GM12878 (cell line): Measurements from ENCODE around the gene MYOZ1. TPM values are rescaled to one million over a fixed set of nuclear protein-coding genes. Genes with fewer than 3 reads are reported as not detected.

Experiments used
- ATAC-seq: fragments of 200-7000 bp; cut with Tn5 transposase; 3 replicates; pipeline ENCODE4 v1.9.1; 2020; ENCODE audit warnings: mild to moderate bottlenecking, moderate library complexity
- BruUV-seq: library from RNA; stranded (reverse); fragments of 400-500 nt; replicated peaks from 2 replicates; lab custom pipeline; 2021; lab: Mats Ljungman, UMichigan
- CTCF ChIA-PET: fragments of 300-600 bp; sonication (Branson Sonifier 250); formaldehyde crosslinking; extraction: SDS; loops from one replicate; lab custom pipeline; 2021; ENCODE audit warnings: inconsistent platforms; lab: Yijun Ruan, JAX
- POLR2A ChIA-PET: fragments of 350-600 bp; formaldehyde crosslinking; extraction: SDS; loops from one replicate; lab custom pipeline; 2021; ENCODE audit warnings: inconsistent platforms; lab: Charles Lee
- RAD21 ChIA-PET: fragments of 300-600 bp; sonication (Branson Sonifier 250); formaldehyde crosslinking; loops from one replicate; lab custom pipeline; 2023; ENCODE audit warnings: antibody characterized with exemption; ENCODE audit not compliant: unreplicated experiment; lab: Charles Lee
- SMC1A ChIA-PET: fragments of 300-600 bp; sonication (Branson Sonifier 250); formaldehyde crosslinking; loops from one replicate; lab custom pipeline; 2023; ENCODE audit not compliant: unreplicated experiment, uncharacterized antibody; lab: Charles Lee
- DNase-seq: peaks from one replicate; pipeline ENCODE4 v3.0.0-alpha.2; 2011; ENCODE audit warnings: low read depth, low spot score
- FAIRE-seq: peaks from 3 replicates; lab custom pipeline; 2011; peaks lifted over from hg19 to GRCh38; lab: Jason Lieb, UNC
- H2AFZ ChIP-seq: 2 replicates; pipeline ENCODE4 v1.6.0; 2011; ENCODE audit warnings: low read depth, low read length, control low read depth; ENCODE audit not compliant: control insufficient read depth
- H3K27ac ChIP-seq: 2 replicates; pipeline ENCODE4 v1.5.1; 2011; ENCODE audit warnings: control low read depth; ENCODE audit not compliant: control insufficient read depth, insufficient read depth
- H3K27me3 ChIP-seq, 2 experiments: replicated peaks in 1 of 2; 2 replicates each; pipeline versions ENCODE4 v1.6.0 to v1.6.1; 2011; ENCODE audit warnings: low read length in 1 of 2; ENCODE audit not compliant: control insufficient read depth in 2 of 2, insufficient read depth in 2 of 2
- H3K36me3 ChIP-seq, 2 experiments: 2 replicates each; pipeline ENCODE4 v1.5.1; 2011; ENCODE audit warnings: low read length in 1 of 2; ENCODE audit not compliant: control insufficient read depth in 2 of 2, insufficient read depth in 2 of 2
- H3K4me1 ChIP-seq: 2 replicates; pipeline ENCODE4 v1.6.1; 2011; ENCODE audit warnings: mild to moderate bottlenecking, low read length, moderate library complexity, mixed read lengths; ENCODE audit not compliant: control insufficient read depth, insufficient read depth
- H3K4me2 ChIP-seq: 2 replicates; pipeline ENCODE4 v1.6.0; 2011; ENCODE audit warnings: control low read depth; ENCODE audit not compliant: control insufficient read depth, insufficient read depth
- H3K4me3 ChIP-seq: fragments of 200-600 bp; sonication (generic); 2 replicates; pipeline ENCODE4 v1.5.1; 2016
- H3K79me2 ChIP-seq: 2 replicates; pipeline ENCODE4 v1.6.0; 2011; ENCODE audit warnings: low read length; ENCODE audit not compliant: control insufficient read depth, insufficient read depth
- H3K9ac ChIP-seq: 2 replicates; pipeline ENCODE4 v1.8.0; 2011; ENCODE audit warnings: low read length, control low read depth, mixed read lengths; ENCODE audit not compliant: control insufficient read depth, insufficient read depth
- H3K9me3 ChIP-seq: replicated peaks from 3 replicates; pipeline ENCODE4 v1.5.1; 2011; ENCODE audit warnings: mild to moderate bottlenecking, low read length; ENCODE audit not compliant: control insufficient read depth, insufficient read depth
- H4K20me1 ChIP-seq: 2 replicates; pipeline ENCODE4 v1.6.0; 2011; ENCODE audit not compliant: control insufficient read depth, insufficient read depth
- NRF1 ChIP-seq: conservative IDR thresholded peaks from 2 replicates; pipeline ENCODE4 v1.6.1; 2011; ENCODE audit warnings: mild to moderate bottlenecking, low read depth, low read length, improper control_type of control experiment
- SMAD1 ChIP-seq: fragments of 450-650 bp; IDR thresholded peaks from 2 replicates; pipeline ENCODE4 v1.6.1; 2018; ENCODE audit warnings: mild to moderate bottlenecking, low read depth; ENCODE audit not compliant: partially characterized antibody
- STAT3 ChIP-seq: IDR thresholded peaks from 2 replicates; pipeline ENCODE4 v1.6.1; 2011; ENCODE audit warnings: low read depth, low read length, improper control_type of control experiment
- WGBS: methylation state at CpG from one replicate; pipeline ENCODE4 v1.1.6; 2016; ENCODE audit warnings: low lambda C conversion rate; ENCODE audit not compliant: insufficient replicate concordance, insufficient coverage; ENCODE audit errors: missing lambda C conversion rate; 5-methylcytosine and 5-hydroxymethylcytosine counted together
- in situ Hi-C: fragments of 300-500 bp; cut with MboI; formaldehyde crosslinking; loops from 9 replicates; pipeline ENCODE4 v1.14.3; 2018; ENCODE audit warnings: mixed read lengths
- intact Hi-C: fragments of 100-400 bp; cut with micrococcal nuclease; formaldehyde crosslinking; loops from one replicate; pipeline ENCODE4 v1.14.2; 2022; ENCODE audit not compliant: unreplicated experiment
- polyA plus RNA-seq, 11 experiments: library from polyadenylated mRNA; depleted of rRNA in 4 of 11; unstranded in 6 of 11; stranded (reverse) in 5 of 11; fragments of >200 nt; fragmentation: Nextera tagmentation in 4 of 11; fragmentation: Illumina TruSeq in 1 of 11; extraction: Ambion mirVana in 4 of 11; extraction: Trizol in 1 of 11; gene quantifications; 1 replicate in 1 of 11; 2 replicates in 10 of 11; pipeline versions ENCODE4 v1.2.1 to v1.2.3, GENCODE V29; 2011 to 2016; ENCODE audit warnings: inconsistent platforms in 2 of 11, missing spikeins in 2 of 11, low read depth in 1 of 11
- total RNA-seq, 4 experiments: library from RNA; depleted of rRNA in 3 of 4; stranded (reverse); fragments of >200 nt in 3 of 4; fragmentation: Illumina TruSeq in 1 of 4; extraction: Trizol in 1 of 4; gene quantifications; 2 replicates each; pipeline versions ENCODE4 v1.2.1 to v1.2.3, GENCODE V29; 2013 to 2021
- TF ChIP-seq, protein P1 (sequence below): IDR thresholded peaks from 2 replicates; pipeline ENCODE4 v1.6.1; 2012; ENCODE audit warnings: low read length, inconsistent platforms
- TF ChIP-seq, protein P2 (sequence below): fragments of 450-650 bp; IDR thresholded peaks from 2 replicates; pipeline ENCODE4 v1.6.1; 2018; ENCODE audit warnings: borderline replicate concordance, mild to moderate bottlenecking; ENCODE audit not compliant: partially characterized antibody
- TF ChIP-seq, protein P3 (sequence below): IDR thresholded peaks from 2 replicates; pipeline ENCODE4 v1.6.1; 2012; ENCODE audit warnings: low read depth, low read length, improper control_type of control experiment

The MYOZ1 gene
- total and polyA plus RNA-seq, 10 of the 15 experiments (the other 5 are each of a cell fraction or from before 2014, with no cell fraction given), result 0.05 to 2.0 (median 0.62) TPM

DNA sequence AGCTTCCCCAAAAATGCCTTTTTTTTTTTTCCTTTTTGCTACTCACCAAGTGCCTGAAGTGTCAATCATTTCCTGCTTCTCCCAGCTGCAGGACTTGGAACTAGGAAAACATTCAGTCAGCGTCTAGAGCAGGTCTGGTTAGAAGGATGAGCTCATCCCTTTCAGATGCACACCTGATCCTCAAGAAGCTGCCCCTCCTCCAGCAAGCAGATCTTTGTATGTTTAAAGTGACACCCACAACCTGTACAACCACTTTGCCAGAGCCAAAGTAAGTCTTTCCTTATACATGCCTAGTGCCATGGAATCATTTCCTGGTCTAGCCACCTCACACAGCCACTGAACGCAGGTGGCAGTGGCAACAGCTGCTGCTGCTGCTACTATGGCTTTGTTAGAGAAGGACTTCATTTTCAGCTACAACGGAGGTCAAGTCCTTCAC lies 39.8 kb downstream of the MYOZ1 start:
- POLR2A ChIA-PET, result interaction anchor here (1.0 to 1.1 kb wide), 2 partner anchors 11 kb away, joined by 3 to 5 read pairs; no protein-coding TSS in a partner anchor
- BruUV-seq, result no TSS peak
- Histone ChIP-seq H3K9ac (no peak overlapping the region), H3K27ac (no peak overlapping the region), H3K9me3 (no peaks in the 10 kb centered on the region), H3K4me2 (no peak overlapping the region), H3K36me3 (no peaks in the 10 kb centered on the region), H3K27me3 (no peaks in the 10 kb centered on the region), H3K4me1 (no peaks in the 10 kb centered on the region), H4K20me1 (no peaks in the 10 kb centered on the region), H3K79me2 (no peaks in the 10 kb centered on the region), H3K4me3 (no peak overlapping the region), H2AFZ (no peak overlapping the region)
- ATAC-seq, result no peak
- in situ Hi-C loops, result no loop called here
- 65% methylated on average over 3 of the region's 3 CpGs for WGBS
- CTCF ChIA-PET, result interaction anchor here (0.8 to 1.5 kb wide), 5 partner anchors 9 to 73 kb away, joined by 3 to 6 read pairs (median 3); no protein-coding TSS in a partner anchor
- SMC1A ChIA-PET, result interaction anchor here (1.2 to 1.7 kb wide), 2 partner anchors 10 kb away, joined by 4 to 5 read pairs; partner anchors contain the start of gene USP54
- no peak for DNase-seq
- FAIRE-seq, result no peak
- TF ChIP-seq SMAD1, result no peak
- TF ChIP-seq, protein P1, sequence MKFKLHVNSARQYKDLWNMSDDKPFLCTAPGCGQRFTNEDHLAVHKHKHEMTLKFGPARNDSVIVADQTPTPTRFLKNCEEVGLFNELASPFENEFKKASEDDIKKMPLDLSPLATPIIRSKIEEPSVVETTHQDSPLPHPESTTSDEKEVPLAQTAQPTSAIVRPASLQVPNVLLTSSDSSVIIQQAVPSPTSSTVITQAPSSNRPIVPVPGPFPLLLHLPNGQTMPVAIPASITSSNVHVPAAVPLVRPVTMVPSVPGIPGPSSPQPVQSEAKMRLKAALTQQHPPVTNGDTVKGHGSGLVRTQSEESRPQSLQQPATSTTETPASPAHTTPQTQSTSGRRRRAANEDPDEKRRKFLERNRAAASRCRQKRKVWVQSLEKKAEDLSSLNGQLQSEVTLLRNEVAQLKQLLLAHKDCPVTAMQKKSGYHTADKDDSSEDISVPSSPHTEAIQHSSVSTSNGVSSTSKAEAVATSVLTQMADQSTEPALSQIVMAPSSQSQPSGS, result no peak
- TF ChIP-seq, protein P2, sequence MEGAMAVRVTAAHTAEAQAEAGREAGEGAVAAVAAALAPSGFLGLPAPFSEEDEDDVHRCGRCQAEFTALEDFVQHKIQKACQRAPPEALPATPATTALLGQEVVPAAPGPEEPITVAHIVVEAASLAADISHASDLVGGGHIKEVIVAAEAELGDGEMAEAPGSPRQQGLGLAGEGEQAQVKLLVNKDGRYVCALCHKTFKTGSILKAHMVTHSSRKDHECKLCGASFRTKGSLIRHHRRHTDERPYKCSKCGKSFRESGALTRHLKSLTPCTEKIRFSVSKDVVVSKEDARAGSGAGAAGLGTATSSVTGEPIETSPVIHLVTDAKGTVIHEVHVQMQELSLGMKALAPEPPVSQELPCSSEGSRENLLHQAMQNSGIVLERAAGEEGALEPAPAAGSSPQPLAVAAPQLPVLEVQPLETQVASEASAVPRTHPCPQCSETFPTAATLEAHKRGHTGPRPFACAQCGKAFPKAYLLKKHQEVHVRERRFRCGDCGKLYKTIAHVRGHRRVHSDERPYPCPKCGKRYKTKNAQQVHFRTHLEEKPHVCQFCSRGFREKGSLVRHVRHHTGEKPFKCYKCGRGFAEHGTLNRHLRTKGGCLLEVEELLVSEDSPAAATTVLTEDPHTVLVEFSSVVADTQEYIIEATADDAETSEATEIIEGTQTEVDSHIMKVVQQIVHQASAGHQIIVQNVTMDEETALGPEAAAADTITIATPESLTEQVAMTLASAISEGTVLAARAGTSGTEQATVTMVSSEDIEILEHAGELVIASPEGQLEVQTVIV, result no peak
- TF ChIP-seq, protein P3, sequence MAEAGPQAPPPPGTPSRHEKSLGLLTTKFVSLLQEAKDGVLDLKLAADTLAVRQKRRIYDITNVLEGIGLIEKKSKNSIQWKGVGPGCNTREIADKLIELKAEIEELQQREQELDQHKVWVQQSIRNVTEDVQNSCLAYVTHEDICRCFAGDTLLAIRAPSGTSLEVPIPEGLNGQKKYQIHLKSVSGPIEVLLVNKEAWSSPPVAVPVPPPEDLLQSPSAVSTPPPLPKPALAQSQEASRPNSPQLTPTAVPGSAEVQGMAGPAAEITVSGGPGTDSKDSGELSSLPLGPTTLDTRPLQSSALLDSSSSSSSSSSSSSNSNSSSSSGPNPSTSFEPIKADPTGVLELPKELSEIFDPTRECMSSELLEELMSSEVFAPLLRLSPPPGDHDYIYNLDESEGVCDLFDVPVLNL, result no peak
- no peak for TF ChIP-seq NRF1
- TF ChIP-seq STAT3, result no peak
- RAD21 ChIA-PET, result interaction anchor here (1.2 kb wide), 1 partner anchor 88 kb away, joined by 3 read pairs; no protein-coding TSS in a partner anchor
- intact Hi-C loops, result no loop called here
